SIG-M5 (cell line): Measurements from ENCODE around the gene CLCNKB.
"Not testable (repeated sequence)": the region's sequence is repeated elsewhere in the genome, so short reads cannot be mapped to it uniquely, and the experiment has no call there.

Experiments
- DNase-seq: peaks from one replicate; lab custom pipeline; 2025; lab: John Stamatoyannopoulos, UW

CLCNKB gene

DNA sequence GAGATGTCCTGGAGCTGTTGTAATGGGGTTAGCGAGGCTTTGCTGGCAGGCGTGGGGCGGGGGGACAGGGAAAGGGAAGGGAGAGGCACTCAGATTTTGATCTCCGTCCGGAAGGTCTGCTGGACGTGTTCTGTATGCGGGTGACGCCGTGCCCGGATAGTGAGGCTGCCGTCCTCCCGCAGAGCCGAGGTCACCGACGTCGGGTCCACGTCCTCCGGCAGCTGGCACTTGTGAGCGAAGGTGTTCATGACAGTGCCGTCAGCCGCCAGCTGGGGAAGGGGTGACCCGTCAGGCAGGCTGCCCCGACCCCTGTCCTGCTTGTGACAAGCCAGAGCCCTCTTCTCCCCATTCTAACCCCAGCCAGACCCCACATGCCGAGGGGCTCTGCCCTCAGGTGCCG lies 28.1 kb upstream of the CLCNKB start:
- no peak for DNase-seq

DNA sequence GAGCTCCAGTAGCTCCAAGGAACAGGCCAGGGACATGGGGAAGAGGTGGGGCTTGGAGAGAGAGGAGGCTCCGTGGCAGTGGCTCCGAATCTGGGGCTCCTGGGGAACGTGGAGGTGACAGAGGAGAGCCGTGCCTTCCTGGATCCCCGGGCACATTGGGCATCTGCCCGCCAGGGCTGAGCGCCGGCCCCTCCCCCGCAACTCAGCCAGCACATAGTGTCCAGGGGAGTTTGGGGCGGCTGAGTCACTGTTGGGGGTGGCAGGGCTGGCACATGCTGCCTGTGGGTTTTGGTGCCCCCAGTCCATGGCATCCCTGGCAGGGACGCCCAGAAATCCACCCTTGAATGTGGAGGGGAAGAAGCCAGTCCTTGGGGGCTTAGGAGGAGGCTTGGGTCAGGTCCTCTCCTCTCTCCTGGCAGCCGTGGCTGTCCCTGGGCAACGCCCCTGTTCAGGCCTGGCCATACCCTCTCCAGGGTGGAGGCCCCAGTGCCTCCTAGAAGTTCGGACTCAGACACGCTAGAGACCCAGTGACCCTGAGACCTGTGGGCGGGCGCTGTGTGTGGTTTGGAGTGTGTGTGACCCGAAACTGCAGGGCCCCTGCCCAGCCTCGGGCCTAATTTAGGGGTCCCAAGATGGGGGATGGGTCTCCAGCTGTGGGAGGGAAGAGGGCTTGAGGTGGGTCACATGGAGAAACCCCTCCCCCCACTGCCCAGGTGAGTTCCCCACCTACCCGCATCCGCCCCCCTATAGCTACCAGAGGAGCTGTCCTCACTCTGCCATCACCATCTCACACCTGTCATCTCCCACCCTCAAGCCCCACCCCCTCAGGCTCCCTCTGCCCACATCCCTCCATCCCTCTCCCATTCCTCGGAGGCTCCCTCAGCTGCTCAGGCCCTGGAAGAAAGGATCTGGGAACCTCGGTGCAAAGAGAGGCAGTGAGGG lies 27.4 kb upstream of the CLCNKB start:
- no peak for DNase-seq

DNA sequence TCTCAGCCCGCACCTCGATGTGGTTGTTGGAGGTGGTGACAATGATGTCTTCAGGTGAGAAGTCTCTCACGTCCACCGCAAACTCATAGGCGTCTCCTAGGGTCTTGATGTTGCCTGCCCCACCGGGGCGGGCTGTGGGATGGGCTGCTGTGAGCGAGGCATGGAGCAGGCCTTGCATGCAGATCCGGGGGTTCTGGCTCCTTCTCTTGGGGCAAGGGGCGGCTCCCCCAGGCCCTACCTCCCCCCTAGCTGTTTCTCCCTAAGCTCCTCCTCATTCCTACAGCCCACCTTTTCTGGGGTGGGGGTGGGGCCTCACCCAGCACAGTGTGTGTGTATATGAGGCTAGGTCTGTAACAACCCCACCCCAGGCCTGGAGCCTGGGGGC lies 26.5 kb upstream of the CLCNKB start:
- DNase-seq, result no peak

DNA sequence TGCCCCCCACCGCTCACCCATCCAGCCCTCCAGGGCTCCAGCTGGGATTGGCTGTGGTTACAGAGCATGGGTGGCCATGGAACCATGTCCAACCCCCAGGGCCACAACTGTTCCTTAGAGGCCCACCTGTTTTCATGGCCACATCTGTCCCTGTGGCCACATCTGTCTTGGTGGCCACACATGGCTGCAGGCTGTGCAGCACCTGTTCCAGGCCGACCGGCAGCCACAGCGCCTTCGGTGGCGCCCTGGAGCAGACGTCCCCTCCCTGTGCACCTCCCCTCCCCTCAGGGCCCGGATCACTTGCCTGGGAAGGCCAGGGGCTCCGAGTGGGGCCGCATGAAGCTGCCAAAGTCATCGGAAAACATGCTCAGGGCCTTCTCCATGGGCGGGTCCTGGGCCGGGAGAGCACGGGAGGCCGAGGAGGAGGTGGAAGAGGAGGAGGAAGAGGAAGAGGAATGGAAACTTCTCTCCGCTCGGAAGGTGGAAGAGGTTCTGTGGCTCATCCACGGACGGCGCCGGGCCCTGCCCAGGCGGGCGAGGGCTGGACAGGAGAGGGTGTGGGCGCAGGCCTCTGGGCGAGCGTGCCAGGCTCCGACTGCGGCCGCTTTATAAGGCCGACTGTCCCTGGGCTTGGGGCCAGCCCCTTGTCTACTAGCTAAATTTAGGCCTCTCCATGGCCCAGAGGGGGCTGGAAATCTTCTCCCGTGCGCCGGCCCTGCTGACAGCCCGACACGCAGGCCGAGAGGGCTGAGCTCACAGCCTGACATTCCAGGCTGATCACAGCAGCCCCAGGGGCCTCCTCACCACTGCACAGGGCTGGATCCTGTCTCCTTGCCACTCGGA lies 25.9 kb upstream of the CLCNKB start, which contains the start of gene HSPB7:
Gene HSPB7, minus strand, starts transcription at position 583 of the 843 bp plus-strand sequence. Its CDS starts 80 bp downstream, at position 503.
- no peak for DNase-seq

DNA sequence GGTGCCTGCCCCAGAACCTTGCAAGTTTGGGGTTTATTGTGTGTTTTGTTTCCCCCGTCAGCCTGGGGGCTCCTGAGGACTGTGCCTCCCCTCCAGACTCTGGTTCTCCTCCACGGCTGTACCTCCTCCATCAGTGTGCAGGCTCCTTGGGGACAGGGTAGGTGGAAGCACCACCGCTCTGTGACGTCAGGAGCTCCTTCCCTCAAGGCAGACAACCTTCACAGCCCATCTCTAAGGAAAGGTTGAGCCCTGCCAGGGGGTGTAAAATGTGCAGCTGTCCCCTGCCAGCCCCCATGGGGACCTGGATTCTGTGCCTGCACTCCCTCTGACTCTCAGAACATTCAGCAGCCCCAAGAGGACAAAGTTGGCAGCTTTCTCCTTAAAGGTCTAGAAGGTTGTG lies 25.3 kb upstream of the CLCNKB start:
- no peak for DNase-seq

DNA sequence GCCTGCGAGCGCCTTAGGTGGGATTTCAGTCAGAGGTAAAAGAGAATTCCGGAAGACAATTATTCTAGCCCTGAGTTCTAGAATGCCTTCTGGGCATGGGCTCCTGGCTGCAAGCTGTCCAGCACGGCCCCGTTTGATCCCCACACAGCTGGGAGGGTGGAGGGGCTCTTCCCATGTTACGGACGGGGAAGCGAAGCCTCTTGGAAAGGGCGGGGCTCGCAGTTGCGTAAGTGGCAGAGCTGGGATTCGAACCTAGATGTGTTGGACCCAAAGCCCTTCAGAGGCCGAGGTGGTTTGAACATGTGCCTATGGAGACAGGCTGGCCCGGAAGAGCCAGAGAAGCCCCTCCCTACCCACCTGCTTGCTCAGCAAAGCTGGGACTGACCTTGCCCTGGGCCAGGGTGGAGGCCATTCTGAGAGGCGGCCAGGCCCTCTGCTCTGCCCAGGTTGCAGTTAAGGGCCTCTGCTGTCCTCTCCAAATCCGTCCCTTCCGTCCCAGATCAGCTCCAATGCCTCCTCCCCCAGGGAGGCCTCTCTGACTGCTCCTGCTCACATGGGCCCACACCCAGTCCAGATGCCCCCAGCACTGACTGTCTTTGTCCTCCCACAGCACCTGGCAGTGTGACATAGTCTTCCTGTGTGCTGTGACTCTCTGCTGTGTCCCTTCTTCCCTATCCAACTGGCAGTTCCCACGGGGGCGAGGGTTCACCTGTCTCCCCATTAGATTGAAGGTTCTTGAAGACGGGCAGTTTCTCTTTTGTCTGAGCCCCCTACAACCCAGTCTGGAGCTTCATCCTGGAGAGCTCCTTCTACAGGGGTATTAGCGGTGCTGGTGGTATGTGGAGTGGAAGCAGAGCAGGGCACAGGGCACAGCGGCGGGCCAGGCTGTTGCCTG lies 24.6 kb upstream of the CLCNKB start:
- DNase-seq, result no peak

DNA sequence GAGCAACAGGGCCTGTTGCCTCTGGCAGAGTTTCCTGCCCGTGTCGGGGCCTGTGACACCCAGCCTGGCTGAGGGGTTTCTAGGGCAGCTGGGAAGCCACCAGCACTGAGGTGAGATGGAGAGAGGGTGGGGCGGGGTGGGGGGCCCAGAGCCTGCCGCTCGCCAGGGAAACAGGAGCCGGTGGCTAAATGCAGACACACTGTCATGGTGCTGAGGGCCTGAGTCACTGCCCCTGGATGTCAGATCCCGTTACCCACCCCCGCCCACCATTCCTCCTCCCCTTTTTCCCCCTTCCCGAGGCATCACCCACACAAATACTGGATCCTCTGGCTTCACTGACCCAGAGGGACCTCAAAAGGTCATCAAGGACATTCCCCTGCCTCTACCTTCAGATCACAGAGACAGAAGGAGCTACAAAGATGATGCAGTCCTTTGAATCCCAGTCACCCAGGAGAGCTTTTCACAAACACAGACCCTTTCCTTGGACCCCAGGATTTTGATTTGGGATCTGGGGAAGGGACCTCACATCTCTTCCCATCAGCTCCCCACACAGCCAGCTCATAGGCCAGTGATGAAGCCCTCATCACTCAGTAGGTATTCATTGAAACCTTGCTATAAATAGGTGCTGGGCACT lies 23.8 kb upstream of the CLCNKB start:
- no peak for DNase-seq

DNA sequence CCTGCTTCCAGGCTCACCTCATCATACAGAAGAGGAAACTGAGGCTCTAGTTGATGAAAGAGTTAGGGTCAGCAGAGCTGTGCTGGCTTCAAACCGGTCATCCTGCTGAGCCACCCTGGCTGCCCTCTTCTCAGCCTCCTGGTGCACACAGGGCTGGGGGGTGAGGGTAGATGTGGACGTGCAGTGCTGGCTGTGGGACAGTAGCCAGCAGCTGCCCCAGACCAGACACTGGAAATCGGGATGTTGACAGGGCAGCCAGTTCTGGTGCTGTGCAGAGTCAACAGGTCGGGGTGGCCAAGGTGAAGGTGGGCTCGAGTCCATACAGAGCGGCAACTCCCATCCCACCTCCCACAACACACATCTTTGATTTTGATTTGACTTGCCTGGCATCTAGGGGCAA lies 23.3 kb upstream of the CLCNKB start:
- DNase-seq, result no peak

DNA sequence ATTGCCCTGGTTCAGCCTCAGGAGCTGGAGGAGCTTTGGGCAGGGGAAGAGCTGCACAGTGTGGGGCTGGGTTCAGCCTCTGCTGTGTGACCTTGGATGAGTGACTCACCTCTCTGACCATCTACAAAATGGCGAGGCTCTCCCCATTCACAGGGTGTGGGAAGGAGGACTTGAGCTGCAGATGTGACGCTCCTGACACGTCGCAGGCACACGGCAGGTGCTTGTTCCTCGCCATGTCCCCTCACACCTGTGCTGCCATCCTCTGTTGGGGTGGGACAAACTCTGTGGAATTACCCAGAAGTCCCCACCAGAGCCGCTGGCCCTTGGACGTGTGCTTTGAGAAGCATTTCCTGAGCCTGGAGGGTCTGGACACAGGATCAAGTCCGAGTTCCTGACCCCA lies 22.7 kb upstream of the CLCNKB start:
- not testable (repeated sequence) for DNase-seq

DNA sequence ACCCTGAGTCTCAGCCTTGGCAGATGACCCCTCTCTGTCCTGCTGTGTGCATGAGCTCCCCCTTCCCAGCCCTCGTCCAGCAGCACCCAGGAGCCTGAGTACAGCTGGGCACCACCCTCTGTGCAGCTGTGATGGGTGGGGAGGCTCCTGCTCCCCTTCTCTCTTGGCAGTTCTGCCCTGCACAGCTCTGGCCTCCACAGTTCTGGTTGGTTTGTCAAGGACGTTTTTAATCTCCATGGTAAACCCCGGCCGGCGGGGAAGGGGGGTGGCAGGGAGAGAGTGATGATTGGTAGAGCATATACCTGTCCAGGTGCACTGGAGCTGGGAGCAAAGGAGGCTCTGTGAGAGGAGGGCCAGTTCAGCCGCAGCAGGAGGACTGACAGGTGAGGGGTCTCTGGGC lies 21.9 kb upstream of the CLCNKB start, which contains the start of gene CLCNKA:
Gene CLCNKA, plus strand, starts transcription at position 356 of the 400 bp plus-strand sequence. CDS start 584 bp downstream, outside the sequence.
- no peak for DNase-seq

DNA sequence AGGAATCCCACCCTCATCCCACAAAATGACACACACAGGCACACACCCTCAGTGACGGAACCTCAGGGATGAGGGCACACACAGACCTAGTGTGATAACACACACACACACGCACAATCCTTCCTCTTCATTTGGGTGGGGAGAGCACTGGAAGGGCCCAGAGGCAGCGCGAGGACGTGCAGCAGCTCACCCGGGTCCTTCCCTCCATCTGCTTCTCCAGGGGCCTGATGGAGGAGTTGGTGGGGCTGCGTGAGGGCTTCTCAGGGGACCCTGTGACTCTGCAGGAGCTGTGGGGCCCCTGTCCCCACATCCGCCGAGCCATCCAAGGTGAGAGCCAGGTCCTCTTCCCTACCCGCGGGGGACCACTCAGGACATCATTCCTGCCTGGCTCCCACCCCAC lies 21.2 kb upstream of the CLCNKB start:
- no peak for DNase-seq

DNA sequence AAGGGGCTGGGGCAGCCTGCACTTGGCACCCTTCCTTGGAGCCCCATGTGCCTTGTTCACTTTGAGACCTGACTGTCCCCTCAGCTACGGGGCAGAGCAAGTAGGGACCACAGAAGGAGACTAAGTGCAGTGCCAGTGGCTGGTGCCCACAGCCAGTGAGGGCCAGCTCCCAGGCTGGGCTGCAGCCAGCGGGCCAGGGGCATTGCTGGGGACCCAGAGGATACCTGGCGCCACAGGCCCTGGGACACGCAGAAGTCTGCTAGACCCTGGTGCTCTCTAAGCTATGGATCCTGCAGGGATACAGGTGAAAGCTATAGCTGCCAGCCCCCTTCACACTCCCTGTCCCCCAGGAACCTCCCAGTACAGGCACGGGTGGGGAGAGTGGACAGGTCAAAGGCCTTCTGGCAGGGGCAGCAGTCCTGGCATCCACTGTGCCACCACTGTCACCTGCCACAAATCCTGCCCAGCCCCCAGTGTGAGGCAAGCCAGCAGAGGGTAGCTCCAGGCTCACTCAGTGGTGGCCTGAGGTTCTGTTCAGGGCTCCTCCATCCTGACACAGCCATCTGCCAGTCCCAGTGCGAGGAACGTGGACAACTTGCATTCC lies 20.4 kb upstream of the CLCNKB start:
- DNase-seq, result no peak

DNA sequence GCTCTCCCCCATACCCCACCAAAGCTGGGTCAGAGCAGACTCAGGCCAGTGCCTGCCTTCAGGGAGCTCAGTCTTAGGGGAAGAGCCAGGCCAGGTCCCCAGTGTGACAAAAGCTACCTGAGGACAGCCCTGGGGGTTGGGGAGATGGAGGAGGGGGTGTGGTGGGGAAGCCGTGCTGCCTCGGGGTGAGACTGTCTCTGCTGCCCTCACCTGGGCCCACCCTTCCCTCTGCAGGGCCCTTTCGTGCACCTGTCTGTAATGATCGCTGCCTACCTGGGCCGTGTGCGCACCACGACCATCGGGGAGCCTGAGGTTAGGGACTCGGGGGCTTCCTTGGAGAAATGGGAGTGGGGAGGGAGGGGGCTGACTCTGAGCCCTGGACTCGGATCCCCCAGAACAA lies 17.3 kb upstream of the CLCNKB start:
- DNase-seq, result not testable (repeated sequence)

DNA sequence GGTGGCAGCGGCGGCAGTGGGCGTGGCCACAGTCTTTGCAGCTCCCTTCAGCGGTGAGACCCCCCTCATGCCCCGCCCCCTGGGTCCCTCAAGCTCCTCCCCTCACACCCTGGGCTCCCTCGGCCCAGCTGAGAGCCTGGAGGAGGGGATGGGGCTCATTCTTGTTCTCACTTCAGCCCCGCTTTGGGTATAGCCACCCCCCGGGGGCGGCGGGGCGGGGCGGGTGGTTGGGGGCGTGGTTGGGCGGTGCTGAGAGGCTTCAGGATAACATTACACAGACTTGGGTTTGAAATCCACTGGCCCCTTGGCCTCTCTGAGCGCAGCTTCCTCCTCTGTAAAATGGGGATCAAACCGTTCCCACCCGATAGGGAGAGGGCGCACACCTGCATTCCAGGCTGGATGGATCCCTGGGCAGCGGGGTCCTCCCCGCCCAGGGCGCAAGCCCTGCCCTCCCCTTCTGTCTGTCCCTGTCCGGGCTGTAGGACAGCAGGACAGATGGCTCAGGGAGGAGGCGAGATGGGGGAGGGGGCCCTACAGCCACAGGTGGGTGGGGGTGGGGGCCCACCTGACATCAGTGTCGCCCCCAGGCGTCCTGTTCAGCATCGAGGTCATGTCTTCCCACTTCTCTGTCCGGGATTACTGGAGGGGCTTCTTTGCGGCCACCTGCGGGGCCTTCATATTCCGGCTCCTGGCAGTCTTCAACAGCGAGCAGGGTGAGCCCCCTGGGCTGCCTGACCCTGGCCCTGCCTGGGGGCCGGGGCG lies 16.7 kb upstream of the CLCNKB start:
- DNase-seq, result no peak

DNA sequence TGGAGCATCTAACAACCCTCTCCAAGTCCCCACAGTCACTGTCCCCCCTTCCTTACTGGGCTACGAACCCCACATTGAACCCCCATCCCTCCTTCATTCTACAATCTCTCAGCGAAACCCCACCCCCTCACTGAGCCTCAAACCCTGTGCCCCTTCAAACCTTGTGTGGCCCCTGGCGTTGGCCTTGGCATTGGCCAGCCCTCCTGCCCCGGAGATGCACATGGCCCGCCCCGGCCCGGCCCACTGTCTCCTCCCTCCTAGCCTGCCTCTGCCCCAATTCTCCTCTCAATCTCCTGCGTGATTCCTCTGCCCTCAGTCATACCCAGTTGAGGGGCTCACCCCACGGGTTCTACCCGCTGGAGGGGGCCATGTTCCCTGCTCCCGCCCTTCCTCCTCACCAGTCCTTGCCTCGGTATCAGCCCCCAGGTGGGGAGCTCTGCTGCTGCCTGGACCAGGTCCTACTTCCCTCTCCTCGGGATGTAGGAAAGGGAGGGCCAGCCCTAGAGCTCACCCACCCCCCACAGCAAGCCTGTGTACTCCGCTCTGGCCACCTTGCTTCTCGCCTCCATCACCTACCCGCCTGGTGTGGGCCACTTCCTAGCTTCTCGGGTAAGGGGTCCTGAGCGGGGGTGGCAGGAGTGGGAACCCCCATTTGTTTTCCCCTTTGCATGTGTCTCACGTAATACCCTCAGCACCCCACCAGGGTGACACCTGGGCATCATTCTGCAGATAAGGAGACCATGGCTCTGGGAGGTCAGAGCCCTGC lies 15.2 kb upstream of the CLCNKB start:
- DNase-seq, result no peak

DNA sequence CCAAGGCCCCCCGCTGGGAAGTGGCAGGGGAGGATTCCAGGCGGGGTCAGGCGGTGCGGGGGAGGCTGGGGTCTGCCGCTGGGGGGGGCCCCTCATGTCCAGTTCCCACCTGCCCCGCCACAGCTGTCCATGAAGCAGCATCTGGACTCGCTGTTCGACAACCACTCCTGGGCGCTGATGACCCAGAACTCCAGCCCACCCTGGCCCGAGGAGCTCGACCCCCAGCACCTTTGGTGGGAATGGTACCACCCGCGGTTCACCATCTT lies 14.6 kb upstream of the CLCNKB start:
- not testable (repeated sequence) for DNase-seq

DNA sequence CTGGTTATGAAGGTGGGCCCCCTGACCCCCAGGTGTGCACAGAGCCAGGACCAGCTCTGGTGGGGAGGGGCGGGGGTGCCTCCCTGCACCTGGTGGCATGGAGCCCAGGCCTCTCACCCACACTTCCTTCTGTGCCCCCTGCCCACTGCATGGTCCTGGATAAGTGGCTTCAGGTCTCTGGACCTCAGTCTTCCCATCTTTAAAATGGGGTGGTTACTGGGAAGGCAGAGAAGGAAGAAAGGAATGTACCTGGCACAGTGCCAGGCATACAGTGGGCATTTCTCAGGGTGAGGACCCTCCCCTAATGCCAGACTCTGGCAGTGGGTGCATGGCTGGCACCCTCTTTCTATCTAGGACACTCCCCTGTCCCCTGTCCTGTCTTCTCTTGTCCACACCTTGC lies 14.3 kb upstream of the CLCNKB start:
- no peak for DNase-seq

DNA sequence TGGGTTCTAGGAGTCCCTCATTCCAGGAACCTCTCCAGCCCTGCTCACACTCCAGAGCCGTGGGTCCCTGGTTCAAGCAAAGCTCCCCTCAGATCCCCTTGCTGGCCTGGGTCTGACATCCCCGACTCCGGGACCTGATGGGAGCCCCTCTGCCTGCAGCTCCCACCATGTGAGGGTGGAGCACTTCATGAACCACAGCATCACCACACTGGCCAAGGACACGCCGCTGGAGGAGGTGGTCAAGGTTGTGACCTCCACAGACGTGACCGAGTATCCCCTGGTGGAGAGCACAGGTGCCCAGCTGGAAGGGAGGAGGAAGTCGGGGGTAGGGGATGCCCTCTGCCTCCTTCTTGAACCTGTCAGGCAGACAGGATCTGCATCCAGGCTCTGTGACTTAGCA lies 12.0 kb upstream of the CLCNKB start:
- DNase-seq, result no peak

DNA sequence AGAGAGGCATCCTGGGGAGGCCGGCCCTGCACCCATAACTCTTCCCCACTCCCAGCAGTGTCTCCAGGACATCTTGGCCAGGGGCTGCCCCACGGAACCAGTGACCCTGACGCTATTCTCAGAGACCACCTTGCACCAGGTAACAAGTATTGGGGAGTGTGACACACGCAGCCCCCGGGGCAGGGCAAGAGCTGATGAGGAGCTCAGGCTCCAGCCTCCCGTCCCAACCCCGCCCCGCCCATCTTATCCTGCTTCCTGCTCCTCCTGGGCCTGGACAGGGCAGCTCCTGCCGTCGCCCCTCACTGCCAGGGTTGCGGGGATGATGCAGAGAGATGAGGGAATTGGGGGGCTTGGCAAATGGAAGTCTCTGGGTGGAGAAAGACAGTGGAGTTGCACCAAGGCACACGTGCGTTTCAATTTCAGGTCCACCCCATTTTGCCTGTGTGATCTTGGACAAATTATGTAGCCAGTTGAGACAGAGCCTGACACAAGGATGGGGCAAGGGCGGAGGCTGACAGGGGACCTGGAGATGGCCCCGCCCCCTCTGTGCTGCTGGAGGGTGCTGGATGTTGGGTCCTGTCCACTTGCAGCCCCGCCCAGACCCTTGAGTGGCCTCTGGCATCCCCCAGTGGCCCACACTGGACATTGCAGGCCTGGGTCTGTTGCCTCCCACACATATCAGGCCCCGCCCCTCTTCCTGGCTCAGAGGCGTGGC lies 11.0 kb upstream of the CLCNKB start:
- no peak for DNase-seq
